Upper lobe of left lung (tissue), 6 donors: ENCODE data around the gene MSRB1. TPM values are rescaled to one million over a fixed set of nuclear protein-coding genes. Genes with fewer than 3 reads are reported as not detected.
A peak's percentile ranks its signal among the peaks of the same experiment; 100 is the strongest.

Experiments
- ATAC-seq, 2 donors: fragments of 200-7000 bp; cut with Tn5 transposase; one replicate each; pipeline ENCODE4 v1.9.1; 2022; ENCODE audit warnings: mild to moderate bottlenecking in 2 of 2, moderate library complexity in 2 of 2; ENCODE audit not compliant: low FRiP score in 2 of 2
- DNase-seq, 2 donors: peaks; one replicate each; pipeline ENCODE4 v3.0.0-alpha.2; 2019 to 2020
- H3K27ac ChIP-seq, 4 donors: fragments of 200-600 bp; sonication (generic); one replicate each; pipeline ENCODE4 v1.5.1; 2016 to 2019
- H3K27me3 ChIP-seq, 4 donors: fragments of 200-600 bp; sonication (generic); one replicate each; pipeline ENCODE4 v1.5.1; 2017 to 2019
- H3K36me3 ChIP-seq, 4 donors: fragments of 200-600 bp; sonication (generic); one replicate each; pipeline ENCODE4 v1.5.1; 2016 to 2019
- H3K4me1 ChIP-seq, 4 donors: fragments of 200-600 bp; sonication (generic); one replicate each; pipeline ENCODE4 v1.5.1; 2018 to 2019
- H3K4me3 ChIP-seq, 4 donors: fragments of 200-600 bp; sonication (generic); one replicate each; pipeline ENCODE4 v1.5.1; 2017 to 2019; ENCODE audit warnings: mild to moderate bottlenecking in 2 of 4, moderate library complexity in 1 of 4
- H3K9me3 ChIP-seq, 4 donors: fragments of 200-600 bp; sonication (generic); one replicate each; pipeline ENCODE4 v1.5.1; 2018 to 2019
- EP300 ChIP-seq, 4 donors: sonication (generic); formaldehyde crosslinking; IDR thresholded peaks; one replicate each; pipeline ENCODE4 v1.5.1; 2017; ENCODE audit warnings: antibody characterized with exemption in 4 of 4, control low read depth in 2 of 4
- POLR2A ChIP-seq, 4 donors: fragments of 450-650 bp; IDR thresholded peaks; one replicate each; pipeline ENCODE4 v1.5.1; 2016 to 2017; ENCODE audit warnings: antibody characterized with exemption in 4 of 4, mild to moderate bottlenecking in 2 of 4
- POLR2AphosphoS5 ChIP-seq, 2 donors: sonication (generic); formaldehyde crosslinking; IDR thresholded peaks; one replicate each; pipeline ENCODE4 v1.5.1; 2017; ENCODE audit warnings: antibody characterized with exemption in 2 of 2
- WGBS, 2 donors: methylation state at CpG; one replicate each; pipeline ENCODE4 v1.1.5; 2017 to 2018; 5-methylcytosine and 5-hydroxymethylcytosine counted together
- total RNA-seq, 6 donors: library from RNA; depleted of rRNA in 4 of 6; stranded (reverse); fragments of >200 nt in 4 of 6; gene quantifications; one replicate each; pipeline versions ENCODE4 v1.1.0 to v1.2.1, GENCODE V29; 2016 to 2021
- TF ChIP-seq, protein P1 (sequence below), 6 experiments: fragments of 450-650 bp in 4 of 6; fragments of 200-600 bp in 2 of 6; sonication (generic) in 2 of 6; IDR thresholded peaks; one replicate each; pipeline ENCODE4 v1.5.1; 2016 to 2019; ENCODE audit warnings: antibody characterized with exemption in 6 of 6
- donor health status: DM: no; HTN: no; CAD: no; lungs with moderate emphysema.
- donor health status: DM: no; HTN: yes; CAD: no; lungs with severe emphysema.

The MSRB1 gene
- total RNA-seq, 6 donors from 2014 or later, result 18.2 to 45.3 (median 31.9) TPM

DNA sequence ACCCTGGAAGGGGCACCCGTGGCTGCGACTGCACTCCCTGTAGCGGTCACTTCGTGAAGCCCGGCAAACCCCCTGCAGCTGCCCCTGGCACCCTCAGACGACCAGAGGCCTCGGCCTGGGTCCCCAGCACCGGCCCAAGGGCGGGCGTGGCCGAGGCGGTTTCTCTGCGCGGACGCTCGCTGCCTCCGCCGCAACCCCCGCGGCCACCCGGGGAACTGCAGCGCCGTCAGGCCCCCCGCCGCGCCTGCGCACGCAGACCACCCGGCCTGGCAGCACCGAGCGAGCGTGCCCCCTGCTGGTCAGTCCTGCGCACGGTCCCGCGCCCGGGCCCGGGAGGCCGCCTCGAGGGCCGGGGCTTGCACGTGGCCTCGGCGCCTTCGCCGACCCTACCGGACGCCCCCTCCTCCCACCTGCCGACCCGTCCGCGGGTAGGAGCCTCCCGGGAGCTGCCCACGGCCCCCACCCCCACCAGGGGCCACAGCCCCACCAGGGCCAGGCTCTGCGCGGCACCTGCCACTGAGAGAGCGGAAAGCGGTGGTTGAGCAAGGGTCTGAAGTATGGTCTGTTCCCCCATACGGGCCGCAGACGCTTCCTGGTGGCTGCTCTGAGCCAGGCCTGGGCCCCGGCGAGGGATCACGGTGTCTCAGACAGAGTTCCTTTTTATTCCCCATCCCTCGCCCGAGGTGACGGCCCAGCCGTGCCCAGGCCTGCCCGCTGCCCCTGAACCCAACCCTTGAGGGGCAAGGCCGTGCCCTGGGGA, 13.2 kb downstream of the MSRB1 start:
- Histone ChIP-seq H3K27me3 (no peaks in the 10 kb centered on the region), H3K4me3 (peak overlapping the region; percentile 47 to 85 (median 72)), H3K9me3 (no peaks in the 10 kb centered on the region), H3K4me1 (peaks cover 9 to 16% (median 13%) of the 10 kb centered on the region in 4 donors), H3K36me3 (no peaks in the 10 kb centered on the region), H3K27ac (peak overlapping the region; percentile 73 to 95 (median 89))
- 30 to 32% methylated on average over 5 to 16 of the region's 70 CpGs for WGBS, 2 donors
- peak; percentile 95 to 99 for DNase-seq
- no peak for TF ChIP-seq EP300 (IDR thresholded peaks at IDR 0.05)
- peak in 1 of 2 donors; percentile 56 for TF ChIP-seq POLR2AphosphoS5 (IDR thresholded peaks at IDR 0.05)
- peak in 1 of 4 donors; percentile 67 for TF ChIP-seq POLR2A (IDR thresholded peaks at IDR 0.05)
- TF ChIP-seq, protein P1, sequence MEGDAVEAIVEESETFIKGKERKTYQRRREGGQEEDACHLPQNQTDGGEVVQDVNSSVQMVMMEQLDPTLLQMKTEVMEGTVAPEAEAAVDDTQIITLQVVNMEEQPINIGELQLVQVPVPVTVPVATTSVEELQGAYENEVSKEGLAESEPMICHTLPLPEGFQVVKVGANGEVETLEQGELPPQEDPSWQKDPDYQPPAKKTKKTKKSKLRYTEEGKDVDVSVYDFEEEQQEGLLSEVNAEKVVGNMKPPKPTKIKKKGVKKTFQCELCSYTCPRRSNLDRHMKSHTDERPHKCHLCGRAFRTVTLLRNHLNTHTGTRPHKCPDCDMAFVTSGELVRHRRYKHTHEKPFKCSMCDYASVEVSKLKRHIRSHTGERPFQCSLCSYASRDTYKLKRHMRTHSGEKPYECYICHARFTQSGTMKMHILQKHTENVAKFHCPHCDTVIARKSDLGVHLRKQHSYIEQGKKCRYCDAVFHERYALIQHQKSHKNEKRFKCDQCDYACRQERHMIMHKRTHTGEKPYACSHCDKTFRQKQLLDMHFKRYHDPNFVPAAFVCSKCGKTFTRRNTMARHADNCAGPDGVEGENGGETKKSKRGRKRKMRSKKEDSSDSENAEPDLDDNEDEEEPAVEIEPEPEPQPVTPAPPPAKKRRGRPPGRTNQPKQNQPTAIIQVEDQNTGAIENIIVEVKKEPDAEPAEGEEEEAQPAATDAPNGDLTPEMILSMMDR (IDR thresholded peaks at IDR 0.05), result peak; percentile 100
- peak; percentile 96 to 98 for ATAC-seq

DNA sequence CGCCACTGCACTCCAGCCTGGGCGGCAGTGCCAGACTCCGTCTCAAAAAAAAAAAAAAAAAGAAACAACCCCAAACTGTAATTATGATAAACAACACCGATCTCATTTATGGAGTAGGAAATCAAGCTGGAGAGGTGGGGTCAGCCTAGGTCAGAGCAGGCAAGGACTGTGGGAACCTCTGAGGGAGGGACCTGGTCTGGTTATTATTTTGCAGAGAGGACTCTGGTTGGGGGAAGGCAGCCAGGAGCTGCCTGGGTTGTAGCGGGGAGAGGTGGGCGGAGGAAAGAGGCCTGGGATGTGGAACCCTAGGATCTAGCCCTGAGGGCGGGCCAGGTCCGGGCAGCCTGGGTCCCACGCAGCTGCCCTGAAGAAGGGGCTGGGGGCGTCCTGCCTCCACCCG, 13.9 kb downstream of the MSRB1 start:
- TF ChIP-seq, protein P1 (IDR thresholded peaks at IDR 0.05), result no peak
- TF ChIP-seq EP300 (IDR thresholded peaks at IDR 0.05) (no peak), POLR2A (IDR thresholded peaks at IDR 0.05) (no peak), POLR2AphosphoS5 (IDR thresholded peaks at IDR 0.05) (no peak)
- ATAC-seq (peak; percentile 23 to 62), DNase-seq (peak in 1 of 2 donors; percentile 46)
- 6 to 10% methylated on average over 7 to 10 of the region's 11 CpGs for WGBS, 2 donors
- Histone ChIP-seq H3K4me3 (peak overlapping the region; percentile 47 to 85 (median 72)), H3K27ac (peak overlapping the region; percentile 73 to 95 (median 89)), H3K36me3 (no peaks in the 10 kb centered on the region), H3K9me3 (no peaks in the 10 kb centered on the region), H3K27me3 (no peaks in the 10 kb centered on the region), H3K4me1 (peaks cover 9 to 16% (median 13%) of the 10 kb centered on the region in 4 donors)

GRCh38 chr16:1926271-1926670, 16.7 kb downstream of the MSRB1 start:
- no peak for DNase-seq
- Histone ChIP-seq H3K4me3 (no peak overlapping the region), H3K27ac (no peak overlapping the region), H3K4me1 (peaks cover 12 to 24% (median 20%) of the 10 kb centered on the region in 4 donors), H3K27me3 (peaks cover 0 to 9% (median under 1%) of the 10 kb centered on the region in 4 donors), H3K9me3 (no peaks in the 10 kb centered on the region), H3K36me3 (no peaks in the 10 kb centered on the region)
- ATAC-seq, result no peak
- WGBS, 2 donors, result 56 to 61% methylated on average over 9 to 10 of the region's 11 CpGs
- no peak for TF ChIP-seq EP300 (IDR thresholded peaks at IDR 0.05)
- no peak for TF ChIP-seq POLR2A (IDR thresholded peaks at IDR 0.05)
- TF ChIP-seq POLR2AphosphoS5 (IDR thresholded peaks at IDR 0.05), result no peak
- TF ChIP-seq, protein P1 (IDR thresholded peaks at IDR 0.05), result no peak

GRCh38 chr16:1924095-1924494, 18.9 kb downstream of the MSRB1 start:
- Histone ChIP-seq H3K4me1 (peaks cover 5 to 19% (median 12%) of the 10 kb centered on the region in 4 donors), H3K27ac (no peak overlapping the region), H3K4me3 (no peak overlapping the region), H3K36me3 (no peaks in the 10 kb centered on the region), H3K27me3 (peaks cover 0 to 22% (median 16%) of the 10 kb centered on the region in 4 donors), H3K9me3 (no peaks in the 10 kb centered on the region)
- TF ChIP-seq EP300 (IDR thresholded peaks at IDR 0.05) (no peak), POLR2AphosphoS5 (IDR thresholded peaks at IDR 0.05) (no peak), POLR2A (IDR thresholded peaks at IDR 0.05) (no peak)
- TF ChIP-seq, protein P1 (IDR thresholded peaks at IDR 0.05), result no peak
- 62 to 75% methylated on average over 3 to 5 of the region's 5 CpGs for WGBS, 2 donors
- ATAC-seq (no peak), DNase-seq (no peak)
